Spinal cord (tissue), 10 donors: Measurements from ENCODE around the gene SCARB2. TPM values are rescaled to one million over a fixed set of nuclear protein-coding genes. Genes with fewer than 3 reads are reported as not detected.
"Not testable (repeated sequence)": the region's sequence is repeated elsewhere in the genome, so short reads cannot be mapped to it uniquely, and the experiment has no call there.

ENCODE experiments used
- DNase-seq, 6 donors: peaks; one replicate each; pipeline versions ENCODE4 v3.0.0 to v3.0.0-alpha.2; 2013 to 2015; ENCODE audit warnings: low spot score in 6 of 6, low read depth in 4 of 6
- H3K27ac ChIP-seq: one replicate; pipeline ENCODE4 v1.5.1; 2013; ENCODE audit warnings: low read depth, low read length, control low read depth
- H3K27me3 ChIP-seq: one replicate; pipeline ENCODE4 v1.6.1; 2013; ENCODE audit warnings: low read length; ENCODE audit not compliant: control insufficient read depth, insufficient read depth
- H3K36me3 ChIP-seq: one replicate; pipeline ENCODE4 v1.6.1; 2013; ENCODE audit warnings: low read length; ENCODE audit not compliant: control insufficient read depth, insufficient read depth
- H3K4me1 ChIP-seq: one replicate; pipeline ENCODE4 v1.6.1; 2013; ENCODE audit warnings: low read length; ENCODE audit not compliant: control insufficient read depth, insufficient read depth
- H3K4me3 ChIP-seq: one replicate; pipeline ENCODE4 v1.5.1; 2013; ENCODE audit warnings: low read depth, low read length, control low read depth
- H3K9me3 ChIP-seq: one replicate; pipeline ENCODE4 v1.6.1; 2013; ENCODE audit warnings: low read length; ENCODE audit not compliant: control insufficient read depth, insufficient read depth
- WGBS: methylation state at CpG from one replicate; pipeline ENCODE4 v1.1.5; 2013; ENCODE audit warnings: missing lambda C conversion rate; ENCODE audit not compliant: insufficient coverage; 5-methylcytosine and 5-hydroxymethylcytosine counted together
- polyA plus RNA-seq, 2 donors: library from polyadenylated mRNA; unstranded; fragments of 120-200 nt; gene quantifications; one replicate each; pipeline ENCODE4 v1.2.1, GENCODE V29; 2013; ENCODE audit not compliant: insufficient read length in 2 of 2
- total RNA-seq, 2 donors: library from RNA; depleted of rRNA in 1 of 2; stranded (reverse); fragments of 120-200 nt in 1 of 2; fragments of >200 nt in 1 of 2; gene quantifications; one replicate each; pipeline versions ENCODE4 v1.2.3 to v1.2.4, GENCODE V29; 2013 to 2014
- donor health status: healthy.

SCARB2 gene
- total and polyA plus RNA-seq, 4 donors: 191 to 326 (median 230) TPM

DNA sequence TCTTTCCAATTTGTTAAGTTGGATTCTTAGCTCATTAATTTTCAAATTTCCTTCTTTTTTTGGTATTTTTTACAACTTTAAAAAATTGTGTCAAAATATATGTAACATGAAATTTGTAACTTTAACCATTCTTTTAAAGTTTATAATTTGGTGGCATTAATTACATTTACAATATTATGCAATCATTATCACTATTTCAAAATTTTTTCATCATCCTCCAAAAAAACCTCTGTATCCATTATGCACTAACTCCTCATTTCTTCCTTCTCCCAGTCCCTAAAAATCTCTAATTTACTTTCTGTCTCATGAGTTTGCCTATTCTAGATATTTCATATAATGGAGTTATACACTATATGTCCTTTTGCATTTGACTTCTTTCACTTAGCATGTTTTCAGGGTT lies 33.2 kb upstream of the SCARB2 start:
- H3K27me3 ChIP-seq: peaks cover 8% of the 10 kb centered on the region
- no peak for DNase-seq
- no peak overlapping the region for H3K4me3 ChIP-seq
- H3K4me1 ChIP-seq: peaks cover 3% of the 10 kb centered on the region
- no peak overlapping the region for H3K27ac ChIP-seq
- no peaks in the 10 kb centered on the region for H3K9me3 ChIP-seq
- H3K36me3 ChIP-seq: no peaks in the 10 kb centered on the region

GRCh38 chr4:76246025-76246424 lies 32.4 kb upstream of the SCARB2 start:
- no peak for DNase-seq
- no CpG with 5 or more reads among the region's 1 CpG for WGBS

GRCh38 chr4:76243877-76244276 lies 30.3 kb upstream of the SCARB2 start:
- peaks cover 16% of the 10 kb centered on the region for H3K9me3 ChIP-seq
- DNase-seq, H3K27me3 ChIP-seq, H3K4me1 ChIP-seq, H3K27ac ChIP-seq, H3K4me3 ChIP-seq, H3K36me3 ChIP-seq: not testable (repeated sequence)
- WGBS: no CpG with 5 or more reads among the region's 2 CpGs

More at GRCh38 chr4:76246025-76246424, 32.4 kb upstream of the SCARB2 start:
- no peak overlapping the region for H3K27ac ChIP-seq
- no peaks in the 10 kb centered on the region for H3K4me1 ChIP-seq
- peaks cover 3% of the 10 kb centered on the region for H3K9me3 ChIP-seq
- H3K4me3 ChIP-seq: no peak overlapping the region
- no peaks in the 10 kb centered on the region for H3K36me3 ChIP-seq
- peaks cover 7% of the 10 kb centered on the region for H3K27me3 ChIP-seq

DNA sequence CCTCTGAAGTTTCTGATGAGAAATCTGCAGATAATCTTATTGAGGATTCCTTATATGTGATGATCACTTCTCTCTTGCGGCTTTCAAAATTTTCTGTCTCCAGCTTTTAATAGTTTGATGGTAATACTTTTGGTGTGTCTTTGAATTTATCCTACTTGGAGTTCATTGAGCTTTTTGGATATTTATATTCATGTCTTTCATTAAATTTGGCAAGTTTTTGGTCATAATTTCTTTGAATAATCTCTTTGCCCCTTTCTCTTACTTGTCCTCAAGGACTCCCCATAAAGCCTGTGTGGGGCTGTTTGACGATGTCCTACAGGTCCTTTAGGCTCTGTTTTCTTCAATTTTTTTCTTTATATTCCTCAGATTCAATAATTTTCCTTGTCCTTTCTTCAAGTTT lies 26.6 kb upstream of the SCARB2 start:
- no peak overlapping the region for H3K27ac ChIP-seq
- H3K4me1 ChIP-seq: no peaks in the 10 kb centered on the region
- no peaks in the 10 kb centered on the region for H3K27me3 ChIP-seq
- H3K36me3 ChIP-seq: no peaks in the 10 kb centered on the region
- DNase-seq: no peak
- H3K4me3 ChIP-seq: no peak overlapping the region
- 100% methylated on average over 1 of the region's 2 CpGs for WGBS
- peaks cover 16% of the 10 kb centered on the region for H3K9me3 ChIP-seq

GRCh38 chr4:76238701-76239100 lies 25.1 kb upstream of the SCARB2 start:
- Histone ChIP-seq H3K4me3 (no peak overlapping the region), H3K4me1 (peaks cover 4% of the 10 kb centered on the region), H3K27ac (no peak overlapping the region), H3K27me3 (no peaks in the 10 kb centered on the region), H3K9me3 (peaks cover 16% of the 10 kb centered on the region), H3K36me3 (no peaks in the 10 kb centered on the region)
- no peak for DNase-seq

- Histone ChIP-seq H3K36me3 (no peaks in the 10 kb centered on the region), H3K27me3 (no peaks in the 10 kb centered on the region), H3K4me3 (no peak overlapping the region), H3K27ac (no peak overlapping the region), H3K4me1 (peaks cover 4% of the 10 kb centered on the region), H3K9me3 (peaks cover 16% of the 10 kb centered on the region)
- DNase-seq: no peak
- WGBS: 80% methylated on average over 2 of the region's 4 CpGs
These were observed 24.6 kb upstream of the SCARB2 start for GRCh38 chr4:76238236-76238635.

- peaks cover 4% of the 10 kb centered on the region for H3K4me1 ChIP-seq
- no peak for DNase-seq
- 33% methylated on average over 1 of the region's 1 CpG for WGBS
- H3K36me3 ChIP-seq: no peaks in the 10 kb centered on the region
- no peak overlapping the region for H3K4me3 ChIP-seq
- peaks cover 11% of the 10 kb centered on the region for H3K9me3 ChIP-seq
- H3K27me3 ChIP-seq: no peaks in the 10 kb centered on the region
- no peak overlapping the region for H3K27ac ChIP-seq
These were observed 22.3 kb upstream of the SCARB2 start for GRCh38 chr4:76235915-76236314.

DNA sequence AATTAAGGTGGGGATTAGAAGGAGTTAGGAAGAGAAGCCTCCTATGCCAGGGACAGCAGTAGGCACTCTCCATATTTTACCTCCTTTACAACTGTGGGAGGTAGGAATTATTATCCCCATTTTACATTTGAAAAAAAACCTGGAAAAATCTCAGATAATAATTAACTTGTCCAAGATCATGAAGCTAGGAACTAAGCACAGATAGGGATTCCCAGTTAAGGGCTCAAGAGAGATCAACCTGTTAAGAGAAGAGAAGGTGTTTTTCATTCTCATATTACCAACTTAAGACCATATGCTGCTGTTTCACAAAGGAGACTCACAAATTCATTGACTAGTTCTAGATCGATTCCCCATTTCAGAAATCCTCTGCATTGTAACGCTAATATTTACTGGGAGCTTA lies 21.8 kb upstream of the SCARB2 start:
- Histone ChIP-seq H3K27me3 (no peaks in the 10 kb centered on the region), H3K36me3 (no peaks in the 10 kb centered on the region), H3K4me1 (peaks cover 4% of the 10 kb centered on the region), H3K9me3 (peaks cover 8% of the 10 kb centered on the region), H3K4me3 (no peak overlapping the region), H3K27ac (no peak overlapping the region)
- WGBS: no CpG with 5 or more reads among the region's 2 CpGs
- no peak for DNase-seq

GRCh38 chr4:76234679-76235044 lies 21.0 kb upstream of the SCARB2 start:
- no peak for DNase-seq
- Histone ChIP-seq H3K9me3 (peaks cover 2% of the 10 kb centered on the region), H3K27me3 (no peaks in the 10 kb centered on the region), H3K27ac (no peak overlapping the region), H3K36me3 (no peaks in the 10 kb centered on the region), H3K4me1 (peaks cover 4% of the 10 kb centered on the region), H3K4me3 (no peak overlapping the region)
- WGBS: 98% methylated on average over 5 of the region's 5 CpGs

DNA sequence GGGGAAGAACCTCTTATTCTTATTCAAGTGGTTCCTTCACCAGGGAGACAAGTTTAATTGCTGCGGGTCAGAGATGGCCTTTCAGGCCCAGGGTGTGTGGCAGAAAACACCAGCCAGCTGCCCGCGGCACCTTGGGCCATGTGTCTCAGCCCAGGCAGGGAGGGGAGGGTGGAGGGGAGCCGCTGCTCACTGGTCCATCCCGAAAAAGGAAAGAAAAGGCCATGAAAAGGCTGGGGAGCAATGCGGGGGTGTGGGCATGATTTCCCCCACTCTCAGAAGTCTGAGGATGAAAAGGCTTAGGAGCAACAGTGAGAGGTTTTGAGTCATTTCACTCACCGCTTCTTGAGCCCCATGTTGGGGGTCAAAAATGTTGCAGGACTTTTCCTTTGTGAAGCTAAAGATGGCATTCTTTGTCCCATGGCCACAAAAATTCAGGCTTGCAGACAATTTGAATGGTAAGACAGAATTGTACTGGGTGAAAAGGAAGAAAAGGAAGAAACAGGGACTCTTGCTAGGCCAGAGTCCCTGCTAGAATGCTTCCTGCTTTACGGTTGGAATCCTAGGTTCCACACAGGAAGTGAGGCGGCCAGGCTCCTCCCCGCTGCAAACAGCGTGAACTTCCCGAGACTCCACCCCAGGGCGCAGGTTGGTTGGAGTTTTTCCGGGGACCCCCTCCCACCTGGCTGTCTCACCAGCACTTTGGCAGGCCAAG lies 20.5 kb upstream of the SCARB2 start:
- no peaks in the 10 kb centered on the region for H3K27me3 ChIP-seq
- H3K9me3 ChIP-seq: no peaks in the 10 kb centered on the region
- WGBS: 83% methylated on average over 13 of the region's 14 CpGs
- DNase-seq: peak in 1 of 6 donors; percentile 23
- H3K4me1 ChIP-seq: peaks cover 4% of the 10 kb centered on the region
- H3K36me3 ChIP-seq: no peaks in the 10 kb centered on the region
- H3K4me3 ChIP-seq: no peak overlapping the region
- no peak overlapping the region for H3K27ac ChIP-seq
